Medulla oblongata (tissue), 1 donor: ENCODE data around the gene ARHGAP45.

Experiments
- DNase-seq: peaks from one replicate; pipeline ENCODE4 v3.0.0-alpha.2; 2015; ENCODE audit errors: extremely low spot score

Gene ARHGAP45

DNA sequence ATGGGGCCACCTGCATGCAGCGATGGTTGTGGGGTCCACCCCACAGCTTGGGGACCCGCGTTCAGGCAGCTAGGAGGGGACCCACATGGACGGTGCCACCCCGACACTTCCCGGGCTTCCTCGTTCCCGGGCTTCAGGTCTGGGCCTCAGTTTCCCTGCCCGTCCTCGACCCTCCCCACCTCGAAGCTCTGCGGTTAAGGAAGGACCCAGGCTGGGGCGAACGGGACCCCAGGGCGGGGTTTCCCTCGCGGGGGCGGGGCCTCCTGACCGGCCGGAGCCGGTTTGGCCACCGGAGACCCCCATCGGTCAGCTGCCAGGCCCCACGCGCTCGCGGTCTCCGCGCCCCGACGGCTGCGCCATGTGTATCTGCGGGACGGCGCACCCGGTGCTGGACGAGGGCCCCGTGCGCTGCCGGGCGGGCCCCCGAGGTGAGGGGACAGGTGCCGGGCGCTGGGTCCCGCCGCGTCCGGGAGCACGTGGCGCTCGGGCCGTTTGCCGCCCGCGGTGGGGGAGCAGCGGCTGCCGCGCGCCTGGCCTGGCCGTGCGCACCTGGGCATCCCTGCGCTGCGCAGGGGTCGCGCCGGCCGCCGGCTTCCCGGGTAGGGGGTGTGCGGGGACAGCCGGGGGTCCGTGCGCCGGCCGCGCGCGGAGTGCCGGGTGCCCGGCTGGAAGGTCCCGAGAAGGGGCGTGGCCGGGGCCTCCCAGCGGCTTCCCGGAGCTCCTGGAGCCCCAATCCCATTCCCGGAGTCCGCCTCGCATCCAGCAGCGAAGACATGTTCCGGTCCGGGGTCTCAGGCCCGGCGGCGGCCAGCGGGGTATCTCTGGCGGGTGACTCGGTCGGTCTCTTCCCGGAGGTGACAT is 4.2 kb downstream of the ARHGAP45 start:
- no peak for DNase-seq

- no peak for DNase-seq
These were observed 5.5 kb downstream of the ARHGAP45 start for GRCh38 chr19:1072371-1073015.

DNA sequence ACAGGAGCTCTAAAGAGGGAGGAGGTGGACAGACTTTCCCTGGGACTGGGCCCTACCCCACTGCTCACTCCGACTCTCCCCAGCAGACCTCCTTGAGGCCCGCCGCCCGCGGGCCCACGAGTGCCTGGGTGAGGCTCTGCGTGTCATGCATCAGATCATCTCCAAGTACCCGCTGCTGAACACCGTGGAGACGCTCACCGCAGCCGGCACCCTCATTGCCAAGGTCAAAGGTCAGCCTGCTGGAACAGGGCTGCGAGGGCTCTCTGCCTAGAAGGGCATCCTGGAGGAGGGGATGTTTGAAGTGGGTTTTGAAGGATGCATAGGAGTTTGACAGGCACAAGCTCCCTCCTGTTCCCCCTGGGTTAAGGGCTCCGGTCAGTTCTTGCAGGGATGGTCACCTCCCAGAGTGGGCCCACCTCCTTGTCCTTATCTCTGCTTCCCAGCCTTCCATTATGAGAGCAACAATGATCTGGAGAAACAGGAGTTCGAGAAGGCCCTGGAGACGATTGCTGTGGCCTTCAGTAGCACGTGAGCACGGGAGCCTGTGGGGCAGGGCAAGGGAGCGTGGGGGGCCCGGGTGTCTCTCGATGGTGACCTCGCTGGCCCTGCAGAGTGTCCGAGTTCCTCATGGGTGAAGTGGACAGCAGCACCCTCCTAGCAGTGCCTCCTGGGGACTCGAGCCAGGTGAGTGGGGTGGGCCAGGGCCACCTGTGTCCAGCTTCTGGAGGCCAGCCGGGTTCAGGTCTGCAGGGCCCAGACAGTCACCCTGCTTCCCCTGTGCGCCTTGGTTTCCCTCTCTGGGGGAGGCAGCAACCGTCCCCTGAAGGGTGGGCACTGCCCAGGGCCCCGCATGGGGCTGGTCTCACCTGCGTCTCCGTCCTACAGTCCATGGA is 6.3 kb downstream of the ARHGAP45 start:
- DNase-seq, result no peak

GRCh38 chr19:1073956-1074517 is 7.1 kb downstream of the ARHGAP45 start:
- no peak for DNase-seq

DNA sequence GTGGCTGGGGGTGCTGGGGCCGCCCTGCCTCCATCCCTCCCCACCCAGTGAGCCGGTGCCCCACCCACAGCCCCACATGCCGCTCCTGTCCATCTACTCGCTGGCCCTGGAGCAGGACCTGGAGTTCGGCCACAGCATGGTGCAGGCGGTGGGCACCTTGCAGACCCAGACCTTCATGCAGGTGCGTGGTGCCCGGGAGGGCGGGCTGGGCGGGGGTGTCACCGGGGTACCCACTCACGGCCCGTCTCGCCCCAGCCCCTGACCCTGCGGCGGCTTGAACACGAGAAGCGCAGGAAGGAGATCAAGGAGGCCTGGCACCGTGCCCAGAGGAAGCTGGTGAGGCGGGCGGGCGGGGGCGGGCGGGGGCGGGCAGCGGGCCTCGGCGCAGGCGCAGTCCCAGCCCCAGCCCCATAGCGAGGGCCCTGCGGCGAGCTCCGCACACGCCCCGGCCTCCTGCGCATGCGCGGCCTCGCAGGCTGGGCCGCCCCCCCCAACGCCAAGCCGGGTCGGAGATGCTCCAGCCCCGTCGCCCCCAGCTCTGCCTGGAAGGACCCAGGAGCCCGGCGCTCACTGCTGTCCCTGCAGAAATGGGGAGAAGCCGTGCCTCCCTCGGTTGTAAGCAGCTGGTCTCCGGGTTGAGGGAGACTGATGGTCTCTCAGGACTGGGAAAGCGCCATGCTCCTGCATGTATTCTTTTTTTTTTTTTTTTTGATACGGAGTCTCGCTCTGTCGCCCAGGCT is 7.7 kb downstream of the ARHGAP45 start:
- DNase-seq, result no peak

DNA sequence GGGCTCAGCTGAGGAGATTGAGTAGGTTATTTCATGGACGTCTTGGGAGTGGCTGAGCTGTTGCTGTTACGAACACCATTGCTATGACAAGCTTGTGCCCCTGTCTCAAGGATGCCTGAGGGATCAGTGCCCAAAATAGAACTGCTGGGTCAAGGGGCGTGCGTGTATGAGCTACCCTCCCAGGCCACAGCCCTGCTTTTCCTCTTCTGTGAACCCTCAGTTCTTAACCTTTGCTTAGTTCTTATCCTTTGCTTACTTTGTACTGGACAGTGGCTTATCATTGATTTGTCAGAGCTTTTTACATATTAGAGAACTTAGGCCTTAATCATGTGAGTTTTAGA is 9.0 kb downstream of the ARHGAP45 start:
- DNase-seq, result no peak

- peak; percentile 63 for DNase-seq
These were observed 10.0 kb downstream of the ARHGAP45 start for GRCh38 chr19:1076951-1077350.

DNA sequence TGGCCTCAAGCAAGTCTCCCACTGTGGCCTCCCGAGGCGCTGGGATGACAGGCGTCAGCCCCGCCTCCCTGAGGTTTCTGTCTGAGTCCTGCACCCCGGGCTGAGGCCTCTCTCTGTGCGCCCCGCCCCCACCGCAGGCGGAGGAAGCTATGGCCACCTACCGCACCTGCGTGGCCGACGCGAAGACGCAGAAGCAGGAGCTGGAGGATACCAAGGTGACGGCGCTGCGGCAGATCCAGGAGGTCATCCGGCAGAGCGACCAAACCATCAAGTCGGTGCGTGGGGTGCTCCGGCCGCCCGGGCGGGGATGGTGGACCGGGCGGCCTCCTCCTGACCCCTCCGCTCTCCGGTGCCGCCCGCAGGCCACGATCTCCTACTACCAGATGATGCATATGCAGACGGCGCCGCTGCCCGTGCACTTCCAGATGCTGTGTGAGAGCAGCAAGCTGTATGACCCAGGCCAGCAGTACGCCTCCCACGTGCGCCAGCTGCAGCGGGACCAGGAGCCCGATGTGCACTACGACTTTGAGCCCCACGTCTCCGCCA is 12.7 kb downstream of the ARHGAP45 start:
- DNase-seq, result no peak

DNA sequence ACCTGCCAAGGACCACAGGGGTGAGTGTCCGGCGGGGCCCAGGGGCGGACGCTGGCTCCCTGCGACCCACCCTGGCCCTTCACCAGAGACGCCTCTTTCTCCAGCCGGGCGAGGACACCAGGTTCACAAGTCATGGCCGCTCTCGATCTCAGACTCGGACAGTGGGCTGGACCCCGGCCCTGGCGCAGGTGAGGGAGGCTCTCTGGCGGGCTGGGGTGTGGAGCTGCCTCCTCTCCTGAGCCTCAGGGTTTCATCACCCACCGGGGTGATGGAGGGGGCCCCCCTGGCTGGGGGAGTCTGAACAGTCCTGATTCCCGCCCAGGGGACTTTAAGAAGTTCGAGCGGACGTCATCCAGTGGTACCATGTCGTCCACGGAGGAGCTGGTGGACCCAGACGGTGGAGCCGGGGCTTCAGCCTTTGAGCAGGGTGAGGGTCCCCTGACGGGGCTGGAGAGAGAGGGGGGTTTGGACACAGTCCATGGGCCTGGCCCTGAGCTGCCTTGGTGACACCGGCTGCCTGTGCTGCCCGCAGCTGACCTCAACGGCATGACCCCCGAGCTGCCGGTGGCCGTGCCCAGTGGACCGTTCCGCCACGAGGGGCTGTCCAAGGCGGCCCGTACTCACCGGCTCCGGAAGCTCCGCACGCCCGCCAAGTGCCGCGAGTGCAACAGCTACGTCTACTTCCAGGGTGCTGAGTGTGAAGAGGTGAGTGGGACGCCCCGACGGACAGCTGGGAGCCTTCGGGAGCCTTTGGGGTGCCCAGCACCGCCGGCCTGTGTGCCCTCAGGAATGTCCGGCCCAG is 13.6 kb downstream of the ARHGAP45 start:
- no peak for DNase-seq

GRCh38 chr19:1081301-1082164 is 14.6 kb downstream of the ARHGAP45 start:
- no peak for DNase-seq

DNA sequence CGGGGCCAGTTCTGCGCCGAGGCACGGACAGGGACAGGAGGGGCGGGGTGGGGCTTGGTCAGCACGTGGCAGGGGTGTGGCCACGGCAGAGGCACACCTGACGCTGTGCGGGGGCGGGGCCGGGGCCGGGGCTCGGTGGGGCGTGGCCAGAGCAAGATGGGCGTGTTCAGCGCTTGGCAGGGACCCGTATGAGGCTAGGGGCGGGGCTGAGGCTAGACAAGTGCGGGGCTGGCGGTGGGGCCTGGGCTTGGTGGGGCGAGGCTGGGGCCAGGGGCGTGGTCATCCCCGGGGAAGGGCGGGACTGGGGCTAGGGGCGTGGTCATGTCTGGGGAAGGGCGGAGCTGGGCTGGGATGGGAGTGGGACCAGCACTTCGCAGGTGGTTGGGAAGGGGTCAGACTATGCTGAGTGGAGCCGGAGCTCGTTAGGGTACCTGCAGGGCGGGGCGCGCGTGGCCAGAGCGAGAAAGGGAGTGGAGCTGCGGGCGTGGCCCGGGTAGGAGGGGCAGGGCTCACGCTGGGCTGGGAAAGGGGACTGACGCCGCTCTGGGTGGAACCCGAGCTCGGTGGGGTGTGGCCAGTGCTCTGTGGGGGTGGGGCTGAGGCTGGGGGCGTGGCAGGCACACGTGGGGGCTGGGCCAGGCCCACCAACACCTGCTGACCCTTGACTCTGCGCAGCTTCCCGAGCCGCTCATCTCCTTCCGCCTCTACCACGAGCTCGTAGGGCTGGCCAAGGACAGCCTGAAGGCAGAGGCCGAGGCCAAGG is 15.4 kb downstream of the ARHGAP45 start:
- no peak for DNase-seq

DNA sequence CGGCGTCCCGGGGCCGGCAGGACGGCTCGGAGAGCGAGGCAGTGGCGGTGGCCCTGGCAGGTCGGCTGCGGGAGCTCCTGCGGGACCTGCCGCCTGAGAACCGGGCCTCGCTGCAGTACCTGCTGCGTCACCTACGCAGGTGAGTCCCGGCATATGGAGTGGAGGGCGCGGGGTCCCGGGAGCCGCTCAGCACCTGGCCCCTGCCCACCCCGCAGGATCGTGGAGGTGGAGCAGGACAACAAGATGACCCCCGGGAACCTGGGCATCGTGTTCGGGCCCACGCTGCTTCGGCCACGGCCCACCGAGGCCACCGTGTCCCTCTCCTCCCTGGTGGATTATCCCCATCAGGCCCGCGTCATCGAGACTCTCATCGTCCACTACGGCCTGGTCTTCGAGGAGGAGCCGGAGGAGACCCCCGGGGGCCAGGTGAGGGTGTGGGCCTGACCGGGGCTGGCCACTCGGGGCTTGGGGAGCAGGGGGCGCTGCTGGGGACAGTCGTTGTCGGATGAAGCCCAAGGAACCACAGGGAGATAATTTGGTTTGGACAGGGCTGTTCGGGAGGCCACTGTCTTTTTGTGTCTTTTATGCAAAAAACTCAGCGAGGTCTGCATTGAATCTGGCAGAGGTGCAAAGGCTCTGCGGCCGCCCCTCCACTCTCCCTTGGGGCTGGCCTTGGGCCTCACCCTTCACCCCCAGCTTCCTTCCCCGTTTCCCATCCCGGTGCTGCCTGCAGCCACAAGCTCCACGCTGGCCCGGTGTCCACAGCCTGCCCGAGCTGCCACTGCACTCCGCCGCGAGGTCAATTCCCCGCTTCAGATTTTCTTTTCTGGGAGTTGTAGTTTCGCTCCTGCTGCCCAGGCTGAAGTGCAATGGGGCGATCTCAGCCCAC is 16.2 kb downstream of the ARHGAP45 start:
- DNase-seq, result no peak

DNA sequence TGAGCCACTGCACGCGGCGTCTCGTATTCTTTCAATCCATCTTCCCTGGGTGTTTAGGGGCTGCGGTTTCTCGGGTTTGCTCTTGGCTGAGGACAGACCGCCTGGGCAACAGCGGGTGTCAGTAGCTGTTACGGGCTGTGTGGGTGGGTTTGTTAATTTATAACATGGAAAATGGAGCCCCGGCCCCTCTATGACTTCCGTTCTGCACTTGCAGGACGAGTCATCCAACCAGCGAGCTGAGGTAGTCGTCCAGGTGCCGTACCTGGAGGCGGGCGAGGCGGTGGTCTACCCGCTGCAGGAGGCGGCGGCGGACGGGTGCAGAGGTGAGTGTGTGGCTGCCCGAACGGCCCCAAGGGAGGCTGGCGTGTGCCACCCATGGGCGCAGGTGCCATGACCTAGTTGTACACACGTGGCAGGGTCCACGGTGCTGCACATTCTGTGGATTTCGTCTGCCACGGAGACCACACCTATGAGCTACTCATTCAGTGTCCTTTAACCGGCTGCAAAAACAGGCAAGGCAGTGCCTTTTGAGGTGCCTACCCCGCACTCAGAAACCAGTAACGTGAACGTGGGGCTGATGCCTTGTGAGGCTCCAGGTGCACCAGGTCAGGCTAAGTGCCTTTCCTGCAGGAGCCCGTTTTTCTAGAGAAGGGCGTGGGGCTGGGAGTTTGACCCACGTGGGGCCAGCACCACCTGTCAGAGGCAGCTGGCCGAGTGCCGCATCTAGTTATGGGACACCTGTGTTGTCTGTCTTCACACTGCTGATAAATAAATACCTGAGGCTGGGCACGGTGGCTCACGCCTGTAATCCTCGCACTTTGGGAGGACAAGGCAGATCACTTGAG is 17.3 kb downstream of the ARHGAP45 start:
- DNase-seq, result no peak

DNA sequence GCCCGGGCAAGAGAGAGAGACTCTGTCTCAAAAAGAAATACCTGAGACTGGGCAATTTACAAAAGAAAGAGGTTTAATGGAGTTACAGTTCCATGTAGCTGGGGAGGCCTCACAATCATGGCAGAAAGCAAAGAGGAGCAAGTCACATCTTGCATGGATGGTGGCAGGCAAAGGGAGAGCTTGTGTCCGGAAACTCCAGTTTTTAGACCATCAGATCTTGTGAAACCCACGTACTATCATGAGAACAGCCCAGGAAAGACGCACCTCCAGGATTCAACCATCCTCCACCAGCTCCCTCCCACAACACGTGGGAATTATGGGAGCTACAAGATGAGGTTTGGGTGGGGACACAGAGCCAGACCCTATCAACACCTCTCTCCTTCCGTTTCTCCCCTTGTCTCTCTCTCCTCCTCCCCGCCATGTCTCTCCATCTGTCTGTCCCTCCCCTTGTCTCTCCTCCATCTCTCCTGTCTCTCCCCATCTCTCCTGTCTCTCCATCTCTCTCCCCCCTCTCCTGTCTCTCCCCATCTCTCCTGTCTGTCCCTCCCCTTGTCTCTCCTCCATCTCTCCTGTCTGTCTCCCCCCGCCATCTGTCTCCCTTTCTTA is 18.2 kb downstream of the ARHGAP45 start:
- no peak for DNase-seq

- no peak for DNase-seq
These were observed 18.9 kb downstream of the ARHGAP45 start for GRCh38 chr19:1085676-1086442.
